T-cell (primary cell): ENCODE measurements around the gene SHC4. TPM values are rescaled to one million over a fixed set of nuclear protein-coding genes. Genes with fewer than 3 reads are reported as not detected.

ENCODE experiments used
- ATAC-seq, 4 experiments: fragments of 200-7000 bp in 3 of 4; fragments of 150-1000 bp in 1 of 4; cut with Tn5 transposase; replicated peaks in 1 of 4; 1 replicate in 3 of 4; 2 replicates in 1 of 4; pipeline ENCODE4 v1.10.0; 2021; ENCODE audit warnings: moderate library complexity in 3 of 4, mild to moderate bottlenecking in 2 of 4, moderate number of reproducible peaks in 1 of 4
- CTCF ChIA-PET, 2 donors: fragments of 300-600 bp; sonication (Branson Sonifier 250); formaldehyde crosslinking; loops; one replicate each; lab custom pipeline; 2022; ENCODE audit warnings: antibody characterized with exemption in 2 of 2; lab: Charles Lee
- POLR2A ChIA-PET, 2 donors: fragments of 300-600 bp; sonication (Branson Sonifier 250); formaldehyde crosslinking; loops; one replicate each; lab custom pipeline; 2022; ENCODE audit warnings: antibody characterized with exemption in 2 of 2; lab: Charles Lee
- DNase-seq, 35 experiments: peaks; one replicate each; pipeline versions ENCODE4 v3.0.0 to v3.0.0-alpha.2; 2013 to 2023
- H3K27ac ChIP-seq: one replicate; pipeline ENCODE4 v1.5.1; 2013; ENCODE audit warnings: low read length
- H3K27me3 ChIP-seq, 2 experiments: replicated peaks in 1 of 2; 1 replicate in 1 of 2; 2 replicates in 1 of 2; pipeline versions ENCODE4 v1.6.1 to v1.7.0; 2013; ENCODE audit warnings: low read length in 1 of 2, mixed read lengths in 1 of 2; ENCODE audit not compliant: control insufficient read depth in 2 of 2, insufficient read depth in 2 of 2; ENCODE audit errors: extremely low read depth in 1 of 2
- H3K36me3 ChIP-seq, 2 donors: 1 replicate in 1 of 2; 2 replicates in 1 of 2; pipeline versions ENCODE4 v1.6.1 to v1.7.0; 2013; ENCODE audit warnings: low read length in 1 of 2; ENCODE audit not compliant: control insufficient read depth in 2 of 2, insufficient read depth in 1 of 2; ENCODE audit errors: extremely low read depth in 1 of 2
- H3K4me1 ChIP-seq, 2 experiments: 1 replicate in 1 of 2; 2 replicates in 1 of 2; pipeline versions ENCODE4 v1.6.1 to v1.7.0; 2013; ENCODE audit warnings: low read length in 2 of 2, mixed read lengths in 1 of 2; ENCODE audit not compliant: insufficient read depth in 2 of 2, control insufficient read depth in 1 of 2; ENCODE audit errors: extremely low read depth in 1 of 2
- H3K4me3 ChIP-seq, 2 donors: 1 replicate in 1 of 2; 2 replicates in 1 of 2; pipeline versions ENCODE4 v1.5.1 to v1.7.0; 2013; ENCODE audit warnings: mild to moderate bottlenecking in 2 of 2, low read length in 1 of 2, moderate library complexity in 1 of 2; ENCODE audit not compliant: control insufficient read depth in 1 of 2; ENCODE audit errors: extremely low read depth in 1 of 2
- H3K9me3 ChIP-seq: 2 replicates; pipeline ENCODE4 v1.7.0; 2013
- H3K27ac Mint-ChIP-seq, 2 donors: one replicate each; pipeline ENCODE4 v1.8.0; 2020 to 2021; ENCODE audit warnings: mild to moderate bottlenecking in 2 of 2, mixed read lengths in 2 of 2
- H3K27me3 Mint-ChIP-seq, 2 donors: one replicate each; pipeline ENCODE4 v1.8.0; 2021 to 2022; ENCODE audit warnings: mixed read lengths in 2 of 2
- H3K36me3 Mint-ChIP-seq: one replicate; pipeline ENCODE4 v1.8.0; 2021; ENCODE audit warnings: mixed read lengths
- H3K4me1 Mint-ChIP-seq, 3 donors: one replicate each; pipeline ENCODE4 v1.8.0; 2020 to 2022; ENCODE audit warnings: mixed read lengths in 3 of 3, mild to moderate bottlenecking in 1 of 3
- H3K4me3 Mint-ChIP-seq, 3 donors: one replicate each; pipeline ENCODE4 v1.8.0; 2020 to 2022; ENCODE audit warnings: mild to moderate bottlenecking in 3 of 3, mixed read lengths in 3 of 3, moderate library complexity in 3 of 3
- H3K9me3 Mint-ChIP-seq, 3 donors: one replicate each; pipeline ENCODE4 v1.8.0; 2020 to 2022; ENCODE audit warnings: mixed read lengths in 3 of 3
- WGBS: methylation state at CpG from one replicate; pipeline ENCODE4 v1.1.5; 2013; ENCODE audit warnings: missing lambda C conversion rate; ENCODE audit not compliant: insufficient coverage; 5-methylcytosine and 5-hydroxymethylcytosine counted together
- total RNA-seq, 35 experiments: library from RNA in 6 of 35; stranded (reverse) in 6 of 35; fragments of 120-200 nt in 1 of 35; gene quantifications; one replicate each; pipeline versions ENCODE4 v1.2.1 to v1.2.4 and lab custom pipeline; 2013 to 2026

Gene SHC4
- total RNA-seq, 5 donors from 2014 or later (not counting 1 experiment from before 2014, with no cell fraction given), result 0.13 to 0.88 (median 0.19) TPM

DNA sequence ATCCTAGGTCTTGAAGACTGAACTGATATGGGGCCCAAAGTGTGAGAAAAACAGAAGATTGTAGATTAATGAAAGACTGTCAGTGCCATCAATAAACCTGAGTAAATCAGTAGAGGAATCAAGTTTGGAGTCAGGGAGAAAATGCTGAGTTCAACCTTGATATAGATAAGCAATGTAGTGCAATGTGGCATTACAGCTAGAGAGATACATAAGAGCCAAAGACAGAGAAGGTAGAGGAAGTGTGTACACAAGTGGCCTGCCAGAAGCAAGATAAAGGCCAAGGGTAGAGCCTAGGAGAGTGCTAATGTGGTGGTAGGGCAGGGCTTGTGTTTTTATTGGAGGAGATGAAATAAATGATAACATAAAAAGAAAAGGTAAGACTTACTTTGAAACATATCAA lies 111.8 kb downstream of the SHC4 start:
- CTCF ChIA-PET, result no interaction called here
- H3K36me3 Mint-ChIP-seq, result no peaks in the 10 kb centered on the region
- H3K4me3 ChIP-seq, result no peak overlapping the region
- no peaks in the 10 kb centered on the region for H3K4me1 Mint-ChIP-seq
- no peaks in the 10 kb centered on the region for H3K27me3 ChIP-seq
- POLR2A ChIA-PET, result no interaction called here
- no peak for ATAC-seq
- H3K36me3 ChIP-seq, result no peaks in the 10 kb centered on the region
- peaks cover 0 to 3% (median 0%) of the 10 kb centered on the region in 3 donors for H3K9me3 Mint-ChIP-seq
- no peaks in the 10 kb centered on the region for H3K9me3 ChIP-seq
- no peak overlapping the region for H3K27ac Mint-ChIP-seq
- peaks cover 14 to 16% of the 10 kb centered on the region in 2 donors for H3K27me3 Mint-ChIP-seq
- no peak for DNase-seq
- H3K4me3 Mint-ChIP-seq, result no peak overlapping the region
- H3K4me1 ChIP-seq, result no peaks in the 10 kb centered on the region
- no peak overlapping the region for H3K27ac ChIP-seq

DNA sequence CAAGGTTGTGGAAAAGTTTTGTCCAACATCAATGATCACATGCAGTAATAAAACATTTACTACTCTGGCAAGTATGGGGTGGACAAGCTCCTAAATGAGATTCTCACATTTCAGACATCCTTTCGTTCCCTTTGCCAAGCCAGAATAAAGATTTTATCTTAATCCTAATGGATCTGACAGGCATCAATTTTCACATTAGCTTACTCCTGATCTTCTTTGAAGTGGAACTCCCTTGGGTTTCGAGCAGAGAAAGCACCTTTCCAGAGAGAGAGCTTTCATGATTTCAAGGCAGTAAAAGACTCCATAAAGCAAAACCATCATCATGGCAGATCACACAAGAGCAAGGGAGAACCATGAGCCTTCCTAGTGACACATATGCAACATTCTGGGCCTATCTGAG lies 113.1 kb downstream of the SHC4 start:
- ATAC-seq (no peak), DNase-seq (no peak)
- POLR2A ChIA-PET, result no interaction called here
- H3K36me3 Mint-ChIP-seq, result no peaks in the 10 kb centered on the region
- Histone ChIP-seq H3K9me3 (no peaks in the 10 kb centered on the region), H3K4me1 (no peaks in the 10 kb centered on the region), H3K27ac (no peak overlapping the region), H3K4me3 (no peak overlapping the region), H3K27me3 (no peaks in the 10 kb centered on the region), H3K36me3 (no peaks in the 10 kb centered on the region)
- H3K4me1 Mint-ChIP-seq, result no peaks in the 10 kb centered on the region
- WGBS, result no CpG with 5 or more reads among the region's 2 CpGs
- peaks cover 14 to 17% of the 10 kb centered on the region in 2 donors for H3K27me3 Mint-ChIP-seq
- H3K27ac Mint-ChIP-seq, result no peak overlapping the region
- H3K9me3 Mint-ChIP-seq, result peaks cover 0 to 3% (median 0%) of the 10 kb centered on the region in 3 donors
- H3K4me3 Mint-ChIP-seq, result no peak overlapping the region
- CTCF ChIA-PET, result no interaction called here

DNA sequence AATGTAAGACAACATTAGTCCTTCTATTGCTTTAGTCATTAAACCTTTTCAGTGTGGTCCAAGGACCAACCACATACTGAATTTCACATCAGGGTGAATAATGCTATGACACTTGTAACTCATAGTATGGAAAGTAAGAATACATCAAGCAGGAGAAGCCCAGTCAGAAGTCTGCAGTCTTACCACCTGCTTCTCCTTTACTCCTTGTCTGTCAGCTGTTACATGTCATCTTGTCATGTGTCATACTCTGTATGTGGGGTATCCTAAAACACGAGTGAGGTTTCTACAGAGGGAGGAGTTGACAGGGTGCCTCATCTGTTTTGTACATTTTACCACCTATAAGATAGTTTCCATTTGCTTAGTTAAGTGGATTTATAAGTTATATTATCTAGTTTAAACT lies 118.6 kb downstream of the SHC4 start:
- Histone ChIP-seq H3K9me3 (no peaks in the 10 kb centered on the region), H3K4me1 (no peaks in the 10 kb centered on the region), H3K27me3 (no peaks in the 10 kb centered on the region), H3K36me3 (no peaks in the 10 kb centered on the region), H3K4me3 (no peak overlapping the region), H3K27ac (no peak overlapping the region)
- ChIA-PET CTCF (no interaction called here), POLR2A (no interaction called here)
- no peak overlapping the region for H3K27ac Mint-ChIP-seq
- no peak overlapping the region for H3K4me3 Mint-ChIP-seq
- DNase-seq (no peak), ATAC-seq (no peak)
- WGBS, result no CpG with 5 or more reads among the region's 1 CpG
- no peaks in the 10 kb centered on the region for H3K4me1 Mint-ChIP-seq
- peaks cover 7 to 8% of the 10 kb centered on the region in 2 donors for H3K27me3 Mint-ChIP-seq
- H3K36me3 Mint-ChIP-seq, result no peaks in the 10 kb centered on the region
- H3K9me3 Mint-ChIP-seq, result peaks cover 0 to 5% (median 0%) of the 10 kb centered on the region in 3 donors

DNA sequence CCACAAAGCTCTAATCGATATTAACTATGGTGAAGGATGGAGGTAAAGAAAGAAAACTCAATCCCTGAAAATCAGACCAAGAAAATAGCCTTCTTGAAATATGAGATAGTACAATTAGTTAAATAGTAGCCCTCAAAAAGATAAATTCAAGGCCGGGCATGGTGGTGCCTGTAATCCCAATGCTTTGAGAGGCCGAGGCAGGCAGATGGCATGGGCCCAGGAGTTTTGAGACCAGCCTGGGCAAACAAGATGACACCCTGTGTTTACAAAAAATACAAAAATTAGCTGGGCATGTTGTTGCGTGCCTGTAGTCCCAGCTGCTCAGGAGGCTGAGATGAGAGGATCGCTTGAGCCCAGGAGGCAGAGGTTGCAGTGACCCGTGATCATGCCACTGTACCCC lies 121.2 kb downstream of the SHC4 start:
- Histone ChIP-seq H3K27me3 (no peaks in the 10 kb centered on the region), H3K4me3 (no peak overlapping the region), H3K9me3 (no peaks in the 10 kb centered on the region), H3K4me1 (no peaks in the 10 kb centered on the region), H3K27ac (no peak overlapping the region), H3K36me3 (no peaks in the 10 kb centered on the region)
- Mint-ChIP-seq H3K9me3 (peaks cover 0 to 5% (median 0%) of the 10 kb centered on the region in 3 donors), H3K36me3 (no peaks in the 10 kb centered on the region), H3K27me3 (peaks cover 2 to 4% of the 10 kb centered on the region in 2 donors), H3K27ac (no peak overlapping the region), H3K4me3 (no peak overlapping the region), H3K4me1 (no peaks in the 10 kb centered on the region)
- WGBS, result 82% methylated on average over 4 of the region's 6 CpGs
- ATAC-seq (no peak), DNase-seq (no peak)
- POLR2A ChIA-PET, result no interaction called here
- CTCF ChIA-PET, result no interaction called here

DNA sequence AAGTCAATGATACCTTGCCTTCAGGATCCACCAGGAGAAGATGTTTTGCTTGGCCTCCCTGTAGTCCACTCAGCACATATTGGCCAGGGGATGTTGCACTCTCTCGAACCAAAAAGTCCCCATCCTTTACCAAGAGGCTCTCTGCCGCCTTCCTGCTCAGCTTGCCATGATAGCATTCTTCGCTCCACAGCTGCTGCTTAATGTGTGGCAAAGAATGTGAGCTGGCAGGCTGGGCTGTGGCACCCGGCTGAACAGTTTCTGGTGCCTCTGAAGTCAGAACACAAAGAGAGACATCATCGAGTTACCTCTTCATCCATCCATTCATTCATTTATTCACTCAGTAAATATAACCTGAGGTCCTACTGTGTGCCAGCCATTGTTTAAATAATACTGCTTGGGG lies 129.0 kb downstream of the SHC4 start:
- ATAC-seq, result no peak
- 91% methylated on average over 4 of the region's 5 CpGs for WGBS
- Histone ChIP-seq H3K4me3 (no peak overlapping the region), H3K9me3 (no peaks in the 10 kb centered on the region), H3K4me1 (no peaks in the 10 kb centered on the region), H3K27me3 (peaks cover 0 to 11% of the 10 kb centered on the region in 2 experiments), H3K27ac (no peak overlapping the region), H3K36me3 (no peaks in the 10 kb centered on the region)
- Mint-ChIP-seq H3K4me1 (no peaks in the 10 kb centered on the region), H3K4me3 (no peak overlapping the region), H3K36me3 (no peaks in the 10 kb centered on the region), H3K27ac (no peak overlapping the region), H3K9me3 (peaks cover 13 to 15% (median 15%) of the 10 kb centered on the region in 3 donors), H3K27me3 (peaks cover 23 to 36% of the 10 kb centered on the region in 2 donors)
- ChIA-PET CTCF (interaction anchor here in 1 of 2 donors (0.5 kb wide), 1 partner anchor 26 kb away, joined by 3 read pairs; no protein-coding TSS in a partner anchor), POLR2A (no interaction called here)
- DNase-seq, result no peak

DNA sequence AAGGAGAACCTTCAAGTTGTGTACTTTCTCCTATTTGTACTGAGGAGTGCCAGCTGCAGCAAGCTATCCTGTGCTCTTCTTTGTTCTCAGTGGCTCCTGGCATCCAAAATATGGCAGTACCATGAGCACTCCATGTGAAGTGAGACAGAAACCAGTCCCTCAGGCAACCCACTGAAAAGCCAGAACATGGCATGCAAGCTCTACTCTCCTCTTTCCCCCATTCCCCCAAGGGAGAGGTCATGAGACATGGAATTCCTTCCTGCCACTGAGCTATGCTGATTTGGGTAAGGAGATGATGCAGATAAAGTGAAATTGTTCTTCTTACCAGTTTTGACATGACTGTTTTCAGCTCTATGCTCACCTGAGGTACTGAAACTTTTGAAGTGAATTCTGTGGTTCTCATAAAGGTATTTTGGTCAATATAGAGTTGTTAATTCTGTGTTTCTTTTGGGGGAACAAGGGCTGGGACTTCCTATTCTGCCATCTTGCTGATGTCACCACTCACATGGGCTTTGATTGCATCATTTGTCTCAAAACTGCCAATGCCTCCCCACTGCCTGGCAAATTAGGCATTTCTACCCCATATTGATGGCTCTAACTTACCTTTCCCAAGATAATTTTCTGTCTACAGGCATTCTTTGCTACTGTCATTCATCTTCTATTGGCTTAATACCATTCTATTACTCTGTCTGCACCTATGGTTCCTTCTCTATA lies 130.0 kb downstream of the SHC4 start:
- Mint-ChIP-seq H3K27me3 (peaks cover 27 to 38% of the 10 kb centered on the region in 2 donors), H3K4me3 (no peak overlapping the region), H3K9me3 (peaks cover 13 to 15% (median 15%) of the 10 kb centered on the region in 3 donors), H3K4me1 (no peaks in the 10 kb centered on the region), H3K27ac (no peak overlapping the region), H3K36me3 (no peaks in the 10 kb centered on the region)
- ChIA-PET POLR2A (no interaction called here), CTCF (no interaction called here)
- Histone ChIP-seq H3K36me3 (no peaks in the 10 kb centered on the region), H3K9me3 (no peaks in the 10 kb centered on the region), H3K27me3 (peaks cover 0 to 11% of the 10 kb centered on the region in 2 experiments), H3K4me1 (no peaks in the 10 kb centered on the region), H3K27ac (no peak overlapping the region), H3K4me3 (no peak overlapping the region)
- ATAC-seq (no peak), DNase-seq (no peak)
